Measurements from ENCODE around the gene CTNNA3. TPM values are rescaled to one million over a fixed set of nuclear protein-coding genes. Genes with fewer than 3 reads are reported as not detected.

The CTNNA3 gene
- total and polyA plus RNA-seq, 2 of the 4 experiments (the other 2 are of a cell fraction): 0.19 to 0.90 TPM

DNA sequence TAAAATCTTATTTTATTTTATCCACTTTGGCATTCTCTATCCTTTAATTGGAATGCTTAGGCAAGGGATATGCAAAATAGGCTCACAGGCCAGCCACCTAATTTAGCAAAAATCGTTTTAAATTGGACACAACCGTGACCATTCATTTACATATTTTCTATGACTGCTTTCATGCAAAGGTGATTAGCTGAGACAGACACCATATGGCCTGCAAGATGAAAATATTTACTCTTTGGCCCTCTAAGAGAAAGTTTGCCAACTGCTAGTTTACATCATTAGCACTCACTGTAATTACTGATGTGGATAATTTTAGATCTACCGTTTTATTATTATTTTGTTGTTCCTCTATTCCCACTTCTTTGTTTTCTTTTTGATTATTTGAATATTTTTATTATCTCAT is 1145.6 kb downstream of the CTNNA3 start:
- Histone ChIP-seq H3K27ac (ENCODE audit: insufficient read depth, low read length) (no peak overlapping the region), H3K27me3 (ENCODE audit: control insufficient read depth, insufficient read depth, low read length) (no peaks in the 10 kb centered on the region), H3K23ac (ENCODE audit: low read depth, low read length) (no peak overlapping the region), H2AK5ac (ENCODE audit: low read depth, low read length) (no peak overlapping the region), H3K9me3 (ENCODE audit: control insufficient read depth, insufficient read depth, low read length) (no peaks in the 10 kb centered on the region), H3K4me2 (ENCODE audit: low read depth, low read length) (no peak overlapping the region), H2BK20ac (ENCODE audit: low read depth, low read length) (no peak overlapping the region), H3K56ac (ENCODE audit: extremely low read depth, insufficient read depth, low read length) (no peak overlapping the region), H3K4me1 (ENCODE audit: control insufficient read depth, insufficient read depth, low read length) (no peaks in the 10 kb centered on the region), H3K9ac (ENCODE audit: low read depth, low read length) (no peak overlapping the region), H4K20me1 (ENCODE audit: insufficient read depth, low read length) (no peaks in the 10 kb centered on the region), H4K5ac (ENCODE audit: low read depth, low read length) (no peak overlapping the region), H3K4ac (ENCODE audit: low read depth, low read length) (no peak overlapping the region), H3K14ac (replicated peaks; ENCODE audit: low read depth, low read length) (no peak overlapping the region), H2AFZ (replicated peaks; ENCODE audit: low read length, poor library complexity) (no peak overlapping the region), H3K18ac (ENCODE audit: low read depth, low read length) (no peak overlapping the region), H3K4me3 (ENCODE audit: insufficient read depth, low read depth, low read length) (no peak overlapping the region), H3K9me1 (ENCODE audit: insufficient read depth, low read length) (no peaks in the 10 kb centered on the region), H2AK9ac (replicated peaks; ENCODE audit: low read depth, low read length, poor library complexity) (no peak overlapping the region), H3K79me1 (ENCODE audit: low read depth in 1 of 2, low read length in 2 of 2) (no peaks in the 10 kb centered on the region), H4K8ac (ENCODE audit: low read depth in 2 of 2, low read length in 2 of 2) (no peak overlapping the region), H2BK5ac (ENCODE audit: low read depth, low read length, poor library complexity, severe bottlenecking) (no peak overlapping the region), H2BK15ac (ENCODE audit: low read depth, low read length) (no peak overlapping the region), H2BK120ac (ENCODE audit: low read depth, low read length) (no peak overlapping the region), H4K91ac (ENCODE audit: insufficient read depth, low read depth, low read length) (no peak overlapping the region), H3K36me3 (ENCODE audit: control insufficient read depth, insufficient read depth, low read length) (no peaks in the 10 kb centered on the region)
- ChIA-PET CTCF (no interaction called here), POLR2A (ENCODE audit: unreplicated experiment) (no interaction called here)
- TF ChIP-seq BHLHE40 (IDR thresholded peaks at IDR 0.05; ENCODE audit: low read depth, low read length): no peak
- no peak for TF ChIP-seq RAD21 (IDR thresholded peaks at IDR 0.05; ENCODE audit: low read length)
- TF ChIP-seq MXI1 (IDR thresholded peaks at IDR 0.05; ENCODE audit: borderline replicate concordance, low read depth, low read length): no peak
- no peak for TF ChIP-seq CHD1 (IDR thresholded peaks at IDR 0.05; ENCODE audit: low read depth, low read length)
- TF ChIP-seq FOS (IDR thresholded peaks at IDR 0.05; ENCODE audit: low read depth, low read length): no peak
- no peak for TF ChIP-seq POLR2A (IDR thresholded peaks at IDR 0.05; ENCODE audit: low read depth, low read length)
- no peak for TF ChIP-seq MAFK (IDR thresholded peaks at IDR 0.05; ENCODE audit: low read depth, low read length)
- TF ChIP-seq MAZ (IDR thresholded peaks at IDR 0.05; ENCODE audit: borderline replicate concordance, low read depth, low read length): no peak
- TF ChIP-seq RFX5 (IDR thresholded peaks at IDR 0.05; ENCODE audit: low read depth, low read length): no peak
- no peak for TF ChIP-seq RCOR1 (IDR thresholded peaks at IDR 0.05; ENCODE audit: insufficient replicate concordance, low read length)
- TF ChIP-seq, protein P1, sequence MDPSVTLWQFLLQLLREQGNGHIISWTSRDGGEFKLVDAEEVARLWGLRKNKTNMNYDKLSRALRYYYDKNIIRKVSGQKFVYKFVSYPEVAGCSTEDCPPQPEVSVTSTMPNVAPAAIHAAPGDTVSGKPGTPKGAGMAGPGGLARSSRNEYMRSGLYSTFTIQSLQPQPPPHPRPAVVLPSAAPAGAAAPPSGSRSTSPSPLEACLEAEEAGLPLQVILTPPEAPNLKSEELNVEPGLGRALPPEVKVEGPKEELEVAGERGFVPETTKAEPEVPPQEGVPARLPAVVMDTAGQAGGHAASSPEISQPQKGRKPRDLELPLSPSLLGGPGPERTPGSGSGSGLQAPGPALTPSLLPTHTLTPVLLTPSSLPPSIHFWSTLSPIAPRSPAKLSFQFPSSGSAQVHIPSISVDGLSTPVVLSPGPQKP (IDR thresholded peaks at IDR 0.05; ENCODE audit: borderline replicate concordance, low read depth, low read length): no peak
- TF ChIP-seq NFE2L2 (IDR thresholded peaks at IDR 0.05; ENCODE audit: low read depth, low read length): no peak
- TF ChIP-seq, protein P2, sequence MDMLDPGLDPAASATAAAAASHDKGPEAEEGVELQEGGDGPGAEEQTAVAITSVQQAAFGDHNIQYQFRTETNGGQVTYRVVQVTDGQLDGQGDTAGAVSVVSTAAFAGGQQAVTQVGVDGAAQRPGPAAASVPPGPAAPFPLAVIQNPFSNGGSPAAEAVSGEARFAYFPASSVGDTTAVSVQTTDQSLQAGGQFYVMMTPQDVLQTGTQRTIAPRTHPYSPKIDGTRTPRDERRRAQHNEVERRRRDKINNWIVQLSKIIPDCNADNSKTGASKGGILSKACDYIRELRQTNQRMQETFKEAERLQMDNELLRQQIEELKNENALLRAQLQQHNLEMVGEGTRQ (IDR thresholded peaks at IDR 0.05; ENCODE audit: low read depth, low read length): no peak
- TF ChIP-seq, protein P3, sequence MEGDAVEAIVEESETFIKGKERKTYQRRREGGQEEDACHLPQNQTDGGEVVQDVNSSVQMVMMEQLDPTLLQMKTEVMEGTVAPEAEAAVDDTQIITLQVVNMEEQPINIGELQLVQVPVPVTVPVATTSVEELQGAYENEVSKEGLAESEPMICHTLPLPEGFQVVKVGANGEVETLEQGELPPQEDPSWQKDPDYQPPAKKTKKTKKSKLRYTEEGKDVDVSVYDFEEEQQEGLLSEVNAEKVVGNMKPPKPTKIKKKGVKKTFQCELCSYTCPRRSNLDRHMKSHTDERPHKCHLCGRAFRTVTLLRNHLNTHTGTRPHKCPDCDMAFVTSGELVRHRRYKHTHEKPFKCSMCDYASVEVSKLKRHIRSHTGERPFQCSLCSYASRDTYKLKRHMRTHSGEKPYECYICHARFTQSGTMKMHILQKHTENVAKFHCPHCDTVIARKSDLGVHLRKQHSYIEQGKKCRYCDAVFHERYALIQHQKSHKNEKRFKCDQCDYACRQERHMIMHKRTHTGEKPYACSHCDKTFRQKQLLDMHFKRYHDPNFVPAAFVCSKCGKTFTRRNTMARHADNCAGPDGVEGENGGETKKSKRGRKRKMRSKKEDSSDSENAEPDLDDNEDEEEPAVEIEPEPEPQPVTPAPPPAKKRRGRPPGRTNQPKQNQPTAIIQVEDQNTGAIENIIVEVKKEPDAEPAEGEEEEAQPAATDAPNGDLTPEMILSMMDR (conservative IDR thresholded peaks at IDR 0.05; ENCODE audit: low read depth, low read length): no peak
- ATAC-seq (ENCODE audit: low read depth) (no peak), DNase-seq (no peak)
- WGBS, 2 experiments (ENCODE audit: extremely low coverage in 2 of 2, insufficient read length in 1 of 2): no CpG with 5 or more reads among the region's 3 CpGs
- BruUV-seq (replicated peaks): no TSS peak
- intact Hi-C loops (cut with micrococcal nuclease): no loop called here
- dilution Hi-C loops (cut with HindIII; ENCODE audit: low sequenced_read_pairs, unreplicated experiment): no loop called here
- in situ Hi-C loops (cut with MboI; ENCODE audit: low sequenced_read_pairs): no loop called here
